ENCODE measurements around the gene IGSF6.

Gene IGSF6

DNA sequence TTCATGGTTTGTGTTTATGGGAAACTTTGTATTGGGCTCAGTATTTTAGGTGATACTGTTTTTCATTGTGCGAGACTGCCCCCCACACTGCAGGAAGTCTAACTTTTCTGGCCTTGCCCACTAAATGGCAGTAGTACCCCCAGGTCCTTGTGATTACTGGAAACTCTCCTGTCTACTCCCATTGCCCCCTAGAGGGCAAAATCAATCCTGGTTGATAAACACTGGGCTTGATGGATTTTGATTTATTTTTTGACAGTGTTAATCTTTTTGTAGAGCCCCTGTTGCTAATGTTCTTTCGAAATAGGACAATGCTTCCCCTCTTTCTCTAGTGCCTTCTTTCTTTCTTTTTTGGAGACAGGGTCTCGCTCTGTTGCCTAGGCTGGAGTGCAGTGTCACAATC lies 37.5 kb downstream of the IGSF6 start:
- TF ChIP-seq GATA3 (IDR thresholded peaks at IDR 0.05; ENCODE audit: low read depth, low read length): no peak
- TF ChIP-seq GATA2 (IDR thresholded peaks at IDR 0.05; ENCODE audit: low read depth, low read length): no peak

DNA sequence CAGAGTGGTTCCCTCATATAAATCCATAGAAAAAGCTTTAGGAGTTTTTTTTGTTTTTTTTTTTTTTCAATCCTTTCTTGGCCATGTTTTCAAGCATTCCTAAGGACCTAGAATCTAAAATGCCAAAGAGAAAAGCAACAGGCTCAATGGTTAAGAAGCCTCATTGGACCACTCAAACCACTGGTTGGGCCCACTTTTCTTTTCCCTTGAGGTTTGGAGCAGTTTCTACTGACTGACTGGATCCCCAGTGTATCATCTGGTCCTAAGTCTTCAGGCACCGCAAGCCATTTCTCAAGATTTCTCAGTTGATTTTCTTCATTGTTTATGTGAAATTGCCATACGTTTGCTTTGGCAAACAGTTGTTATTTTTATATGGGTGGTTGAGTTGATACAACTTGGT lies 38.6 kb downstream of the IGSF6 start:
- TF ChIP-seq GATA2 (IDR thresholded peaks at IDR 0.05; ENCODE audit: low read depth, low read length) (no peak), GATA3 (IDR thresholded peaks at IDR 0.05; ENCODE audit: low read depth, low read length) (no peak)

GRCh38 chr16:21613361-21613760 lies 39.0 kb downstream of the IGSF6 start:
- TF ChIP-seq GATA2 (IDR thresholded peaks at IDR 0.05; ENCODE audit: low read depth, low read length) (no peak), GATA3 (IDR thresholded peaks at IDR 0.05; ENCODE audit: low read depth, low read length) (no peak)

GRCh38 chr16:21611556-21612384 lies 40.6 kb downstream of the IGSF6 start:
- TF ChIP-seq GATA2 (IDR thresholded peaks at IDR 0.05; ENCODE audit: low read depth, low read length): no peak
- no peak for TF ChIP-seq GATA3 (IDR thresholded peaks at IDR 0.05; ENCODE audit: low read depth, low read length)

DNA sequence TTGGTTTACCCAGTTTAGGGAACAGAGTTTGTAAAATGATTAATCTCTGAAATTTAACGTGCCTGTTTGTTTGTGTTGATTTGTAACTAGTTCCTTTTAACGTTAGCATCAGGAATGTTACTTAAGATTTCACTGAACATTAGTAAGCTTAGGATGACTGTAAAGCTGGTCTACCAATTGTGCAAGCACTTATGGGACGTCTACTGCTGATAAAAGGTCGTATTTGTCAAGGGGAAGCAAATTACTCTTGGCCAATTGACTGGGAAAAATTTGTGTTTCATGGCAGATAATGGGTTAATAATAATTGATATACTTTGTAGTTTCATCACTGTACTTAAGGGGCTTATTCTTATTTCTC lies 41.2 kb downstream of the IGSF6 start:
- TF ChIP-seq GATA3 (IDR thresholded peaks at IDR 0.05; ENCODE audit: low read depth, low read length) (no peak), GATA2 (IDR thresholded peaks at IDR 0.05; ENCODE audit: low read depth, low read length) (no peak)

GRCh38 chr16:21610766-21611165 lies 41.6 kb downstream of the IGSF6 start:
- TF ChIP-seq GATA2 (IDR thresholded peaks at IDR 0.05; ENCODE audit: low read depth, low read length): no peak
- TF ChIP-seq GATA3 (IDR thresholded peaks at IDR 0.05; ENCODE audit: low read depth, low read length): no peak

DNA sequence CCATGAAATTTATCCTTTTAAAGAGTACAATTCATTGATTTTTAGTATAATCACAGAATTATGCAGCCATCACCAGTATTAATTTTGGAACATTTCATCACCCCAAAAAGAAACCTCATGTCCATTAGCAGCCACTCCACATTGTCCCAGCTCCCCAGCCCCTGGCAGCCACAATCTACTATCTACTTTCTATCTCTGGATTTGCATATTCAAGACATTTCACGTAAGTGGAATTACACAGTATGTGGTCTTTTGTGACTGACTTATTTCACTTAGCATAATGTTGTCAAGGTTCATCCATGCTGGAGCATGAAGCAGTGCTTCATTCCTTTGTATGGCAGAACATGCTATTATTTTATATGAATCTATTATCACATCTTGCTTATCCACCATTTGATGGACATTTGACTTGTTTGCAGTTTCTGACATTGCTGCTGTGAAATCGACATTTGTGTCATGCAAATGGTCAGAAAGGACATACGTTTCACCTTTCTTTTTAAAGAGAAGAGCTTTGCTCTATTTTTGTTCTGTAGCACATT lies 42.3 kb downstream of the IGSF6 start:
- TF ChIP-seq GATA2 (IDR thresholded peaks at IDR 0.05; ENCODE audit: low read depth, low read length) (no peak), GATA3 (IDR thresholded peaks at IDR 0.05; ENCODE audit: low read depth, low read length) (no peak)

DNA sequence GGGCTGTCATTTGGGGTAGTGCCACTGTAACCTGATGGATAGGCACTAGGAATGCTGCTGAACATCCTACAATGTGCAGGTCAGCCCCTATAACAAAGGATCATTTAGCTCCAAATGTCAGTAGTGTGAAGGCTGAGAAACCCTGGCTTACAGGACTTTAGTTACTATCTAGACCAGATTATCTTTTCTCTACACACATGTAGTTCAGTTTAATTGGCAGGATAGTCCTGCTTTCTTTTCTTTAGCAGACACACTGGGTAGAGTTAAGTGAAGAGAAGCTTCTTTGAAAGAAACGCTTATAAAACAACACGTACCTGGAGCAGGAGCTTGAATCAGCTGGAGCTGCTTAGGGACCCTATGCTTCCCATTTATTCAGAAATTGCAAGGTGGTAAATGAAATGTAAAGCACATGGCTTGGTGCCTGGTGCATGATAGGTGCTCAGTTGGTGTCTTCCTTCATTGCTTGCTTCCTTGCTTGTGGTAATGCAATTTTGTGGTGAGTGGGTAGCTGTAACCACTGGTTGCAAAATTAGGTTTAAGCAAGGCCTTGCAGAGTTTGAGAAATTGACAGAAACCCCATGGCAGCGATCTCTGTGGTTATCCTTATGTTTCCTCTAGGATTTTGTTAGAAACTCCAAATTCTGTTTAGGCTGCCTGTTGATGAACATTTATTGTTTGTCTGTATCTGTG lies 43.6 kb downstream of the IGSF6 start:
- no peak for TF ChIP-seq GATA3 (IDR thresholded peaks at IDR 0.05; ENCODE audit: low read depth, low read length)
- TF ChIP-seq GATA2 (IDR thresholded peaks at IDR 0.05; ENCODE audit: low read depth, low read length): no peak

DNA sequence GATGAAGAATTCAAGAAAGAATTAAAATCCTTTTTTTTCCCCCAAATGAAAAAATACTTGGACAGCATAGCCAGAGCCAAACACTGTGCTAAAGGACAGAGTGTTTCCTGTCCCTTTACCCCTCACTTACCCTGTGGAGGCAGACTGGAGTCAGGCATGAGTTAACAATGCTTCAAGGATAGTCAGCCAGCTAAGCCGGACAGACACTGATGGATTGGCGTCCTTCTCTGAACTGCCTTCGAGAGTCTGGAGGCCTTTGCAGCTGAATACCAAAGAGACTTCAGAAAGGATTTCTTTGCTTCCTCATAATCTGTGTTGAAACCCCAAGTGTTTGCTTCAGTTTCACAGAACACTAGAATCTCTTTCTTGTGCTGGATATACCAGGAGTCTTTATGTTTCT lies 48.5 kb downstream of the IGSF6 start:
- TF ChIP-seq GATA3 (IDR thresholded peaks at IDR 0.05; ENCODE audit: low read depth, low read length): no peak
- no peak for TF ChIP-seq GATA2 (IDR thresholded peaks at IDR 0.05; ENCODE audit: low read depth, low read length)

DNA sequence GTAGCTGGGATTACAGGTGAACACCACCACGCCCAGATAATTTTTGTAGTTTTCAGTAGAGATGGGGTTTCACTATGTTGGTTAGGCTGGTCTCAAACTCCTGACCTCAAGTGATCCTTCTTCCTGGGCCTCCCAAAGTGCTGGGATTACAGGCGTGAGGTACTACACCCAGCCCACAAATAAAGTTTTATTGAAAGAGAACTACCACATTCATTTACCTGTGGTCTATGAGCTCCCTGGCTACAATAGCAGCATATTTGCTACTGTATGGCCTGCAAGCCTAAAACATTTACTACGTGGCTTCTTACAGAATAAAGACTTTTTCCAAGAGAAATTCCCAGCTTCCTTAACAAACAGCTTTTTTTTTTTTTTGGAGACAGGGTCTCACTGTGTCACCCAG lies 49.6 kb downstream of the IGSF6 start:
- TF ChIP-seq GATA3 (IDR thresholded peaks at IDR 0.05; ENCODE audit: low read depth, low read length) (no peak), GATA2 (IDR thresholded peaks at IDR 0.05; ENCODE audit: low read depth, low read length) (no peak)

DNA sequence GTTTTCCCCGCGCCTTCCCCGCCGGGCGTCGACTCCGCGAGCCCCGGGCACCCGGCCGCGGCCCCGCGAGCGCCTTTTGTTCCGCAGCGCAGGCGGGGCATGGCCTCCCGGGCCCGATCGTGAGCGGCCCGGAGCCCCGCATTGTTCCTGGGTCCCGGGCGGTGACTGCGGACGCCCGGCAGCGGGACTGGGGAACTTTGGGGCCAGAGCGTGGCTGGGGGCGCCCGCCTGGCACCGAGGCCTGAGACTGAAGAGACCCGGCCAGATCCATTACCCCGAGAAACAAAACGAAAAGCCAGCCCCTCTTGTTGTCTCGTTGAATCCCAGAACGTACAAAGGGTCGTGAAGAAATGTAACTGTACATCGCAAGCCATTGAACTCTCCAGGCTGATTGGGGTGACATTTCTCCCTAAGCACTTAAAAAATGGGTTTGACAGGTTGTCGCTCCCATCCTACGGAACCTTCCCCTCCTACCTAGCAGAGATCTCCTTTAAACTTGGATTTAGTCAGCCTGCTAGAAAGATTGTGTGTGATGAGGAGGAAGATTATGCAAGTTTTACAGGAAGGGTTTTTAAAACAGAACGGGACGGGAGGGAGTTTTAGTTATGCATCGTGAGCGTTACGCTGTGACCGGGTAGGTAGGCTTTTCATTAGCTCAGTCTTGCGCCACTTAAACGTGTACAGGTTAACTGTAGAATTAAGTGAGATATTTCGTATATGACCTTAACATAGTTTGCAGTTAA lies 52.2 kb downstream of the IGSF6 start:
- no peak for TF ChIP-seq GATA2 (IDR thresholded peaks at IDR 0.05; ENCODE audit: low read depth, low read length)
- no peak for TF ChIP-seq GATA3 (IDR thresholded peaks at IDR 0.05; ENCODE audit: low read depth, low read length)

GRCh38 chr16:21599122-21600030 lies 53.0 kb downstream of the IGSF6 start, which contains the start of gene METTL9:
METTL9 (plus strand) TSS chr16:21599577; CDS start chr16:21599734, 157 bp downstream.
- TF ChIP-seq GATA3 (IDR thresholded peaks at IDR 0.05; ENCODE audit: low read depth, low read length) (no peak), GATA2 (IDR thresholded peaks at IDR 0.05; ENCODE audit: low read depth, low read length) (0 out of 2 replicates have a peak, but pooled peaks have one; percentile 11)

GRCh38 chr16:21598701-21599121 lies 53.7 kb downstream of the IGSF6 start:
- no peak for TF ChIP-seq GATA2 (IDR thresholded peaks at IDR 0.05; ENCODE audit: low read depth, low read length)
- TF ChIP-seq GATA3 (IDR thresholded peaks at IDR 0.05; ENCODE audit: low read depth, low read length): no peak

Data from SH-SY5Y (cell line).